ENCODE measurements around the gene SLC2A9. TPM values are rescaled to one million over a fixed set of nuclear protein-coding genes. Genes with fewer than 3 reads are reported as not detected.
"Not testable (repeated sequence)": the region's sequence is repeated elsewhere in the genome, so short reads cannot be mapped to it uniquely, and the experiment has no call there.

The SLC2A9 gene
- total RNA-seq, 3 donors from 2014 or later: 6.2 to 10.7 (median 9.5) TPM

- no peaks in the 10 kb centered on the region for H3K27me3 ChIP-seq
- H3K4me3 ChIP-seq: no peak overlapping the region
- H3K9me3 ChIP-seq: no peaks in the 10 kb centered on the region
- no peak for DNase-seq (ENCODE audit: low spot score in 2 of 2)
- TF ChIP-seq POLR2A (IDR thresholded peaks at IDR 0.05) (no peak), CTCF (IDR thresholded peaks at IDR 0.05) (no peak), POLR2AphosphoS5 (IDR thresholded peaks at IDR 0.05) (no peak)
- no peaks in the 10 kb centered on the region for H3K4me1 ChIP-seq
- no peak overlapping the region for H3K27ac ChIP-seq
- H3K36me3 ChIP-seq: no peaks in the 10 kb centered on the region
- intact Hi-C loops (cut with DNase I; ENCODE audit: low total_unique reads): no loop called here
Observed at GRCh38 chr4:9792381-9792780, 228.9 kb downstream of the SLC2A9 start.

- H3K36me3 ChIP-seq; H3K4me1 ChIP-seq; H3K9me3 ChIP-seq; H3K4me3 ChIP-seq; H3K27ac ChIP-seq; intact Hi-C loops (cut with DNase I; ENCODE audit: low total_unique reads); DNase-seq (ENCODE audit: low spot score in 2 of 2): not testable (repeated sequence)
- H3K27me3 ChIP-seq: peaks cover 4 to 23% of the 10 kb centered on the region in 2 donors
Observed at GRCh38 chr4:9785891-9786290, 235.4 kb downstream of the SLC2A9 start.

GRCh38 chr4:9782136-9782436 is 239.2 kb downstream of the SLC2A9 start:
- Histone ChIP-seq H3K4me3 (no peak overlapping the region), H3K27ac (no peak overlapping the region), H3K27me3 (peaks cover 4 to 29% of the 10 kb centered on the region in 2 donors), H3K36me3 (no peaks in the 10 kb centered on the region), H3K4me1 (no peaks in the 10 kb centered on the region), H3K9me3 (no peaks in the 10 kb centered on the region)
- no peak for DNase-seq (ENCODE audit: low spot score in 2 of 2)
- intact Hi-C loops (cut with DNase I; ENCODE audit: low total_unique reads): no loop called here
- TF ChIP-seq POLR2A (IDR thresholded peaks at IDR 0.05): no peak
- no peak for TF ChIP-seq CTCF (IDR thresholded peaks at IDR 0.05)
- no peak for TF ChIP-seq POLR2AphosphoS5 (IDR thresholded peaks at IDR 0.05)

- H3K4me1 ChIP-seq: no peaks in the 10 kb centered on the region
- TF ChIP-seq POLR2A (IDR thresholded peaks at IDR 0.05) (no peak), CTCF (IDR thresholded peaks at IDR 0.05) (no peak), POLR2AphosphoS5 (IDR thresholded peaks at IDR 0.05) (no peak)
- H3K36me3 ChIP-seq: no peaks in the 10 kb centered on the region
- H3K27me3 ChIP-seq: peaks cover 4 to 29% of the 10 kb centered on the region in 2 donors
- no peak for DNase-seq (ENCODE audit: low spot score in 2 of 2)
- intact Hi-C loops (cut with DNase I; ENCODE audit: low total_unique reads): no loop called here
- H3K4me3 ChIP-seq: no peak within 1 kb of the TSS
- H3K27ac ChIP-seq: no peak within 1 kb of the TSS
- H3K9me3 ChIP-seq: no peaks in the 10 kb centered on the region
Observed at GRCh38 chr4:9781343-9782135, 239.8 kb downstream of the SLC2A9 start, which contains the start of gene DRD5. Gene DRD5 (plus strand): TSS chr4:9781634. CDS start chr4:9782030, 396 bp downstream.

Other genes with a start within 250 kb of the SLC2A9 start
- gene DRD5, start 239.9 kb downstream of the SLC2A9 start, total RNA-seq: not detected
- gene WDR1, start 95.3 kb upstream of the SLC2A9 start, total RNA-seq: 100 to 1,000 TPM in 2 of 3 donors, 10 to 100 TPM in 1; 93.9 to 142 (median 127) TPM